IMR-90 (cell line): ENCODE measurements around the gene ADPRHL1. TPM values are rescaled to one million over a fixed set of nuclear protein-coding genes. Genes with fewer than 3 reads are reported as not detected.

ENCODE experiments used
- ATAC-seq: fragments of 200-7000 bp; cut with Tn5 transposase; 2 replicates; pipeline ENCODE4 v1.9.1; 2020; ENCODE audit warnings: low read depth, mild to moderate bottlenecking, moderate library complexity
- BruUV-seq: library from RNA; stranded (reverse); fragments of 400-500 nt; replicated peaks from 2 replicates; lab custom pipeline; 2021; lab: Mats Ljungman, UMichigan
- CTCF ChIA-PET: fragments of 300-600 bp; formaldehyde crosslinking; extraction: SDS; loops from one replicate; lab custom pipeline; 2021; ENCODE audit warnings: antibody characterized with exemption; lab: Yijun Ruan, JAX
- POLR2A ChIA-PET: fragments of 300-600 bp; sonication (Branson Sonifier 250); formaldehyde crosslinking; loops from one replicate; lab custom pipeline; 2022; ENCODE audit warnings: antibody characterized with exemption; ENCODE audit not compliant: unreplicated experiment; lab: Charles Lee
- DNase-seq: peaks from one replicate; pipeline ENCODE4 v3.0.0; 2013
- H2AFZ ChIP-seq: replicated peaks from 2 replicates; pipeline ENCODE3; 2013; ENCODE audit warnings: low read length, mild to moderate bottlenecking; ENCODE audit not compliant: poor library complexity
- H2AK5ac ChIP-seq: 2 replicates; pipeline ENCODE4 v1.6.1; 2013; ENCODE audit warnings: low read depth, low read length, inconsistent platforms
- H2AK9ac ChIP-seq: replicated peaks from 2 replicates; pipeline ENCODE3; 2013; ENCODE audit warnings: mild to moderate bottlenecking, low read depth, low read length, moderate library complexity; ENCODE audit not compliant: poor library complexity
- H2BK120ac ChIP-seq: 2 replicates; pipeline ENCODE4 v1.6.1; 2013; ENCODE audit warnings: low read depth, low read length, inconsistent platforms
- H2BK15ac ChIP-seq: 3 replicates; pipeline ENCODE4 v1.6.1; 2013; ENCODE audit warnings: low read depth, low read length, inconsistent platforms
- H2BK20ac ChIP-seq: 2 replicates; pipeline ENCODE4 v1.6.1; 2013; ENCODE audit warnings: low read depth, mild to moderate bottlenecking, inconsistent platforms, low read length, moderate library complexity
- H2BK5ac ChIP-seq: 2 replicates; pipeline ENCODE4 v1.6.1; 2013; ENCODE audit warnings: mild to moderate bottlenecking, low read depth, low read length, inconsistent platforms; ENCODE audit not compliant: poor library complexity, severe bottlenecking
- H3K14ac ChIP-seq: replicated peaks from 2 replicates; pipeline ENCODE4 v1.6.1; 2013; ENCODE audit warnings: low read depth, low read length, inconsistent platforms
- H3K18ac ChIP-seq: 2 replicates; pipeline ENCODE4 v1.6.1; 2013; ENCODE audit warnings: low read depth, low read length, control low read depth
- H3K23ac ChIP-seq: 2 replicates; pipeline ENCODE4 v1.6.1; 2013; ENCODE audit warnings: low read depth, low read length, inconsistent platforms
- H3K27ac ChIP-seq: 2 replicates; pipeline ENCODE4 v1.5.1; 2013; ENCODE audit warnings: mild to moderate bottlenecking, control low read depth, low read length; ENCODE audit not compliant: insufficient read depth
- H3K27me3 ChIP-seq: 2 replicates; pipeline ENCODE4 v1.6.1; 2013; ENCODE audit warnings: low read length; ENCODE audit not compliant: control insufficient read depth, insufficient read depth
- H3K36me3 ChIP-seq: 2 replicates; pipeline ENCODE4 v1.6.1; 2013; ENCODE audit warnings: low read length, mixed read lengths; ENCODE audit not compliant: control insufficient read depth, insufficient read depth
- H3K4ac ChIP-seq: 2 replicates; pipeline ENCODE4 v1.6.1; 2013; ENCODE audit warnings: low read depth, low read length, inconsistent platforms
- H3K4me1 ChIP-seq: 2 replicates; pipeline ENCODE4 v1.6.1; 2013; ENCODE audit warnings: low read length, mixed read lengths; ENCODE audit not compliant: control insufficient read depth, insufficient read depth
- H3K4me2 ChIP-seq: 2 replicates; pipeline ENCODE4 v1.6.1; 2013; ENCODE audit warnings: low read depth, mild to moderate bottlenecking, control low read depth, low read length, moderate library complexity
- H3K4me3 ChIP-seq: 2 replicates; pipeline ENCODE4 v1.5.1; 2013; ENCODE audit warnings: low read depth, mild to moderate bottlenecking, control low read depth, low read length, moderate library complexity; ENCODE audit not compliant: insufficient read depth
- H3K56ac ChIP-seq: 2 replicates; pipeline ENCODE4 v1.6.1; 2013; ENCODE audit warnings: low read length, inconsistent platforms; ENCODE audit not compliant: insufficient read depth; ENCODE audit errors: extremely low read depth
- H3K79me1 ChIP-seq, 2 experiments: 2 replicates each; pipeline ENCODE4 v1.6.1; 2013; ENCODE audit warnings: low read length in 2 of 2, inconsistent platforms in 1 of 2, low read depth in 1 of 2
- H3K9ac ChIP-seq: 2 replicates; pipeline ENCODE4 v1.6.1; 2013; ENCODE audit warnings: low read depth, low read length, control low read depth
- H3K9me1 ChIP-seq: 2 replicates; pipeline ENCODE4 v1.6.1; 2013; ENCODE audit warnings: low read length, inconsistent platforms; ENCODE audit not compliant: insufficient read depth
- H3K9me3 ChIP-seq: 2 replicates; pipeline ENCODE4 v1.6.1; 2013; ENCODE audit warnings: low read length; ENCODE audit not compliant: control insufficient read depth, insufficient read depth
- H4K20me1 ChIP-seq: 2 replicates; pipeline ENCODE4 v1.6.1; 2013; ENCODE audit warnings: low read length, inconsistent platforms; ENCODE audit not compliant: insufficient read depth
- H4K5ac ChIP-seq: 2 replicates; pipeline ENCODE4 v1.6.1; 2013; ENCODE audit warnings: mild to moderate bottlenecking, low read depth, low read length, control low read depth
- H4K8ac ChIP-seq, 2 experiments: 2 replicates each; pipeline ENCODE4 v1.6.1; 2013; ENCODE audit warnings: low read depth in 2 of 2, low read length in 2 of 2, control low read depth in 1 of 2, inconsistent platforms in 1 of 2
- H4K91ac ChIP-seq: 2 replicates; pipeline ENCODE4 v1.6.1; 2013; ENCODE audit warnings: low read depth, low read length, inconsistent platforms; ENCODE audit not compliant: insufficient read depth
- BHLHE40 ChIP-seq: fragments of 150-350 bp; IDR thresholded peaks from 2 replicates; pipeline ENCODE4 v1.6.1; 2016; ENCODE audit warnings: mild to moderate bottlenecking, low read depth, low read length
- CHD1 ChIP-seq: IDR thresholded peaks from 2 replicates; pipeline ENCODE4 v1.6.1; 2012; ENCODE audit warnings: low read depth, low read length, improper control_type of control experiment
- CTCF ChIP-seq: conservative IDR thresholded peaks from 2 replicates; pipeline ENCODE4 v1.5.1; 2012; ENCODE audit warnings: mild to moderate bottlenecking, low read depth, low read length, improper control_type of control experiment
- FOS ChIP-seq: fragments of 150-350 bp; IDR thresholded peaks from 2 replicates; pipeline ENCODE4 v1.6.1; 2016; ENCODE audit warnings: low read depth, low read length
- MAFK ChIP-seq: IDR thresholded peaks from 2 replicates; pipeline ENCODE4 v1.6.1; 2012; ENCODE audit warnings: low read depth, low read length, improper control_type of control experiment
- MAZ ChIP-seq: IDR thresholded peaks from 2 replicates; pipeline ENCODE4 v1.6.1; 2012; ENCODE audit warnings: low read depth, mild to moderate bottlenecking, low read length, improper control_type of control experiment, moderate library complexity, borderline replicate concordance
- MXI1 ChIP-seq: IDR thresholded peaks from 2 replicates; pipeline ENCODE4 v1.6.1; 2012; ENCODE audit warnings: low read depth, mild to moderate bottlenecking, low read length, moderate library complexity, borderline replicate concordance
- POLR2A ChIP-seq: IDR thresholded peaks from 2 replicates; pipeline ENCODE4 v1.6.1; 2012; ENCODE audit warnings: mild to moderate bottlenecking, low read depth, low read length
- RAD21 ChIP-seq: IDR thresholded peaks from 2 replicates; pipeline ENCODE4 v1.6.1; 2012; ENCODE audit warnings: low read length, improper control_type of control experiment
- RCOR1 ChIP-seq: IDR thresholded peaks from 2 replicates; pipeline ENCODE4 v1.6.1; 2012; ENCODE audit warnings: mild to moderate bottlenecking, low read length, improper control_type of control experiment; ENCODE audit not compliant: insufficient replicate concordance
- RFX5 ChIP-seq: IDR thresholded peaks from 2 replicates; pipeline ENCODE4 v1.8.0; 2012; ENCODE audit warnings: low read depth, mild to moderate bottlenecking, low read length, moderate library complexity
- SMC3 ChIP-seq: fragments of 150-350 bp; IDR thresholded peaks from 2 replicates; pipeline ENCODE4 v1.6.1; 2016; ENCODE audit warnings: low read depth, mild to moderate bottlenecking, antibody characterized with exemption, low read length, moderate library complexity
- USF2 ChIP-seq: fragments of 150-350 bp; IDR thresholded peaks from 2 replicates; pipeline ENCODE4 v1.6.1; 2017; ENCODE audit warnings: mild to moderate bottlenecking, antibody characterized with exemption, low read length, low read depth
- WGBS, 2 experiments: methylation state at CpG; one replicate each; pipeline versions ENCODE4 v1.1.5 to v1.1.7; 2013; ENCODE audit warnings: missing lambda C conversion rate in 2 of 2; ENCODE audit not compliant: insufficient read length in 1 of 2; ENCODE audit errors: extremely low coverage in 2 of 2; 5-methylcytosine and 5-hydroxymethylcytosine counted together
- dilution Hi-C: fragments of 300-500 bp; cut with HindIII; formaldehyde crosslinking; loops from one replicate; pipeline ENCODE4 v1.14.3; 2018; ENCODE audit warnings: low sequenced_read_pairs; ENCODE audit not compliant: unreplicated experiment
- in situ Hi-C: fragments of 300-500 bp; cut with MboI; formaldehyde crosslinking; loops from 3 replicates; pipeline ENCODE4 v1.14.3; 2019; ENCODE audit warnings: low sequenced_read_pairs, inconsistent platforms, mixed read lengths
- intact Hi-C: fragments of 100-400 bp; cut with micrococcal nuclease; formaldehyde crosslinking; loops from 2 replicates; pipeline ENCODE4 v1.10.0; 2022
- polyA plus RNA-seq, 3 experiments: library from polyadenylated mRNA; depleted of rRNA; stranded (reverse); fragments of >200 nt; gene quantifications; 2 replicates each; pipeline ENCODE4 v1.2.3, GENCODE V29; 2012; ENCODE audit warnings: low replicate concordance in 1 of 3
- total RNA-seq: library from RNA; depleted of rRNA; stranded (reverse); fragments of >200 nt; gene quantifications from 2 replicates; pipeline ENCODE4 v1.2.3, GENCODE V29; 2012

Gene ADPRHL1
- total and polyA plus RNA-seq, 2 of the 4 experiments (the other 2 are of a cell fraction): 0.36 to 0.67 TPM

- Histone ChIP-seq H3K36me3 (no peaks in the 10 kb centered on the region), H2AFZ (no peak overlapping the region), H3K56ac (no peak overlapping the region), H3K4me3 (no peak overlapping the region), H3K23ac (no peak overlapping the region), H3K4me1 (no peaks in the 10 kb centered on the region; the same call in 1 of the 2 replicates), H4K91ac (no peak overlapping the region), H4K8ac (no peak overlapping the region), H3K4me2 (no peak overlapping the region), H2BK15ac (no peak overlapping the region), H2BK5ac (no peak overlapping the region), H4K5ac (no peak overlapping the region), H3K9ac (no peak overlapping the region), H3K79me1 (no peaks in the 10 kb centered on the region), H2BK120ac (no peak overlapping the region), H4K20me1 (no peaks in the 10 kb centered on the region), H3K27me3 (peaks cover 12% of the 10 kb centered on the region), H3K18ac (no peak overlapping the region), H3K9me1 (no peaks in the 10 kb centered on the region), H2AK9ac (no peak overlapping the region), H3K27ac (no peak overlapping the region), H3K14ac (no peak overlapping the region), H2AK5ac (no peak overlapping the region), H2BK20ac (no peak overlapping the region), H3K4ac (no peak overlapping the region), H3K9me3 (no peaks in the 10 kb centered on the region)
- no peak for ATAC-seq
- dilution Hi-C loops (no loop called here), intact Hi-C loops (no loop called here), in situ Hi-C loops (no loop called here)
- DNase-seq: no peak
- 67% methylated on average over 3 of the region's 4 CpGs; no CpG with 5 or more reads in 1 of the 2 experiments for whole genome bisulfite sequencing, 2 experiments
- BruUV-seq: no TSS peak
- CTCF ChIA-PET: no interaction called here
- no peak for TF ChIP-seq SMC3
- TF ChIP-seq BHLHE40: no peak
- TF ChIP-seq USF2: no peak
- no peak for TF ChIP-seq CHD1
- no peak for TF ChIP-seq MAZ
- TF ChIP-seq MXI1: no peak
- TF ChIP-seq RAD21: no peak
- TF ChIP-seq MAFK: no peak
- TF ChIP-seq POLR2A: no peak
- TF ChIP-seq CTCF: no peak
- TF ChIP-seq RFX5: no peak
- no peak for TF ChIP-seq RCOR1
- no peak for TF ChIP-seq FOS
- POLR2A ChIA-PET: no interaction called here
These were observed 96.7 kb downstream of the ADPRHL1 start for GRCh38 chr13:113356596-113356995.
